Keratinocyte (primary cell): ENCODE results near the gene GBP3.

Experiments used
- CTCF ChIP-seq, 3 experiments: IDR thresholded peaks in 1 of 3; conservative IDR thresholded peaks in 1 of 3; optimal IDR thresholded peaks in 1 of 3; 2 replicates in 2 of 3; 3 replicates in 1 of 3; pipeline versions ENCODE3 to v1.5.1; 2011; ENCODE audit warnings: low read length in 3 of 3, mild to moderate bottlenecking in 3 of 3, moderate library complexity in 2 of 3, control low read depth in 1 of 3, inconsistent platforms in 1 of 3; ENCODE audit not compliant: insufficient read depth in 2 of 3; ENCODE audit errors: extremely low read depth in 1 of 3
- EZH2 ChIP-seq: IDR thresholded peaks from one replicate; pipeline ENCODE4 v1.6.1; 2012; ENCODE audit warnings: inconsistent platforms, mild to moderate bottlenecking, low read length, moderate library complexity

- TF ChIP-seq CTCF (optimal IDR thresholded peaks at IDR 0.05 in 1 of 3, IDR thresholded peaks at IDR 0.05 in 1 of 3, conservative IDR thresholded peaks at IDR 0.05 in 1 of 3; ENCODE audit: extremely low read depth in 1 of 3, insufficient read depth in 2 of 3, low read length in 3 of 3) (no peak), EZH2 (no peak)
These were observed 40.6 kb downstream of the GBP3 start for GRCh38 chr1:88982055-88982454.
